ENCODE results near the gene DAAM2.

DAAM2 gene

GRCh38 chr6:39934131-39934757, 142.1 kb downstream of the DAAM2 start, which contains the start of gene MOCS1:
Gene MOCS1, minus strand, starts transcription at chr6:39934462. Its CDS starts 45 bp downstream, at chr6:39934417.
- peak; percentile 77 for DNase-seq

DNA sequence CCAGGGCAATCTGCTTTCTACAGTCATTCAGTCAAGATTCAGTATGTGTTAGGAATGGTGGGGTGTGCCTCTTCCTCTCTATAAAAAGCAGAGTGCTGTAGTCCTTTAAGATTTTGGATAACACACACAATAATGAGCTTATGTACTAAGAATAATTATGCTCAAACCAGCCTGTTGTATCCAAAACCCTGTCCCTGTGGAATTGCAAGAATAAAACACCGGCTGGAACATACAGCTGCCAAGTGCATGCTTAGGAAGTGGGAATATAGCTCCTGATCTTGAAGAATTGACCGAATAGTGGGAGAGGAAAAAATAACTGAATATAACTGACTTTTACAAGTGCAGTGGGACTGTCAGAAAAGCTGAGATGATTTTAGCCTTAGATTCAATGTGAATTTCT, 143.1 kb downstream of the DAAM2 start:
- DNase-seq: no peak

DNA sequence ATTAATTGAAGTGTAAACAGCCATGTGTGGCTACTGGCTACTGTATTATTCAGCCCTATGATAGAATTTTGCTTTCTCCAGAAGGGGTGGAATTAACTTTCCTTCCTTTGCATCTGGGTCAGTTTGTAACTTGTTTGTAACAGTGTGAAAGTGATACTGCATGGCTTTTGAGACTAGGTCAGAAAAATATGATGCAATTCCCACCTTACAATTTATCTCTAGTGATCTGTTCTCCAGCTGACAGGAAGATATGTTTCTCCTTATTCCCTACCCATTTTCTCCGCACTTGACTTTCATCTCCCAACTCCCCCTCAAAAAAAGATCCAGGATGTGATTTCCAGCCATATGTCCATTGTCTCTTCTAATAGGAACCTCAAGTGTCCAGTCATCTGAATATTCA, 144.7 kb downstream of the DAAM2 start:
- no peak for DNase-seq

- no peak for DNase-seq
These were observed 145.6 kb downstream of the DAAM2 start for GRCh38 chr6:39937686-39938333.

- DNase-seq: no peak
These were observed 146.8 kb downstream of the DAAM2 start for GRCh38 chr6:39938773-39939654.

GRCh38 chr6:39941138-39941537, 149.0 kb downstream of the DAAM2 start:
- DNase-seq: no peak

DNA sequence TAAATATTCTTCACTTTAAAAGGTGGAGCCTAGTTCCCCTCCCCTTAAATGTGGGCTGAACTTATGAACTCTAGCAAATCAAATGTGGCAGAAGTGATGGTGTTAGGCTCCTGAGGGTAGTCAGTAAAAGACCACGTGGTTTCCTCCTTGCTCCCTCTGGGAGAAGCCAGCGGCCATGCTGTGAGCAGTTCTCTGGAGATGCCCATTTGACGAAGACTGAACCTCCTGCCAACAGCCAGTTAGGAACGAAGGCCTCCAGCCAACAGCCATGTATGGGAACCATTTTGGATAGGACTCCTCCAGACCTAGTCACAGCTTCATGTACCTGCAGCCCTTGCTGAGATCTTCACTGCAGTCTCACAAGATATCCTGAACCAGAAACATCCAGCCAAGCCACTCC, 149.6 kb downstream of the DAAM2 start:
- DNase-seq: no peak

- no peak for DNase-seq
These were observed 150.9 kb downstream of the DAAM2 start for GRCh38 chr6:39942903-39943580.

GRCh38 chr6:39945626-39946025, 153.4 kb downstream of the DAAM2 start:
- DNase-seq: no peak

GRCh38 chr6:39947611-39948068, 155.5 kb downstream of the DAAM2 start:
- no peak for DNase-seq

DNA sequence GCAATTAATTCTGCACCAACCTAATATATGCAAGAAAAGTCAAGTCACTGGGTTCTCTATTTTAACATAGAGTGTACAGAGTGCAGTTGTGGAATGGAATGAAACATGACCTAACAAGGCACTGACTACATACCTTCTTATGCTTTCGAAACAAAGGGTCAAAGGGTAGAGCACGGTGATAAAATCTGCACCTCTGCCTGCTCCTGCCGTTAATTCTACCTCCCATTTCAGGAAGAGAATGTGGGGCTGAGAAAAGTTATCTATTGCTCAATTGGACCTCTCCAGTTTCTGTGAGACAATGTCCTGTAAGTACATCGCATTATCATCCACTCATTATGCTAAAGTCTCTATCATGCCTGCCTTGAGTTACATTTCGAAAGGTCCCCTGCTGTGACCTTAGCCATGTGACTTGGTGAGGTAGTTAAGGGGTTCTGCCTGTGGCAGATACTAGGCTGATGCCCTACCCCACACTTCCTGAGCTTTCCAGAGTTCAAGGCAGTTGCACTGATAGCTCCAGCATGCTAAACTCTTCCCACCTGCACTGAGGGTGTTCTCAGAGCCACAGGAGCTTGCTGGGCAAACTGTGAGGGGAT, 156.1 kb downstream of the DAAM2 start:
- no peak for DNase-seq

DNA sequence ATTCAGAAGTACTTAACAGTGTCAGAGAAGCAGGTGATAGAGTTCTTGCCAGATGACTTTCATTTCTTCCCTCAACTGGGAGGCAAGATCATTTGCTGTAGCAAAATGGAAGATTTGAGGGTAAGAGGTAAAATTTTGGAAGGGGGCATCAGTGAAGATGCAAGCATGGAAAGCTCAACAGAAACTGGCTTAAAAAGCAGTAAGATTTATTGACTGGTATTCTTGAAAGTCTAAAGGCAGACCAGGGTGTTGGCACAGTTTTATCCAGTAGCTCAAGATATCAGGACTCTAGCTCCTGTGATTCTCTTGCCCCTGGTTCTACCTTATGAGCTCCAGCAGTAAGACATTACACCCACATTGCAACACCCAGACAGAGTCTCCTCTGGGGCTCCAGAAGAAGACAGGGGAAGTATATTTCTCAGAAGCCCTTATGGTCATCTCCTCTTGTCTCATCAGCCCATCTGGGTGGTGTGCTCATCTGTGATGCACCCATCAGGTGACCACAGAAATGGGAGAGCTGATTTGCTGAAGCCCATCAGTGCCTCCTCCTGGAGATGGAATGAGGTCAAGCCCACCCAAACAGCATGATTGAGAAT, 158.0 kb downstream of the DAAM2 start:
- no peak for DNase-seq

GRCh38 chr6:39951191-39951590, 159.0 kb downstream of the DAAM2 start:
- no peak for DNase-seq

- no peak for DNase-seq
These were observed 159.5 kb downstream of the DAAM2 start for GRCh38 chr6:39951716-39952115.

GRCh38 chr6:39952167-39952566, 160.0 kb downstream of the DAAM2 start:
- DNase-seq: no peak

DNA sequence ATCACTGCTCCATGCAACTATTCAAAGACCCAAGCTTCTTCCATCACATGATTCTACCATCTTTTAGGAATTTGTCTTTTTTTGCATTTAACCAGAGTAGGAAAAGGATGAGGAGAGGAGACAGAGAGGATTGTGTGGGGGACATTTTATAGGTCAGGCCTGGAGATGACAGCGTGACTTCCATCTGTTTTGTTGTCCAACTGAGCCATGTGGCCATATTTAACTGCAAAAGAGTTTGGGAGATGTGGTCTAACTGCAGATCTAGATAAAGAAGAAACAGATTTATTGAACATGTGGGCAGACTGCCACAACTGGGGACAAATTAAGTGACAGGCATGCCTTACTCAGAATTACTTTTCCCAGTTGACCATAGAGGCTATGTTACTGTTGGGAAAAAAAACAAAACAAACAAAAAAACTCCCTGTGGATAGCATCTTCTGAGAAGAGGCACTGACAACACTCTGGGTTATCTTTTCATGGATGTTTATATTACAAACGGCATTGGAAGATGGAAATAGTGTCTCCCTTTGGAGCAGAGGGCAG, 161.0 kb downstream of the DAAM2 start:
- DNase-seq: no peak
